HG02885 (cell line): ENCODE results near the gene ETFA.

Source experiments
- ATAC-seq: cut with Tn5 transposase; IDR thresholded peaks from one replicate; pipeline ENCODE4 v1.9.1; 2021; ENCODE audit warnings: mild to moderate bottlenecking; ENCODE audit not compliant: unreplicated experiment, poor library complexity

Gene ETFA

DNA sequence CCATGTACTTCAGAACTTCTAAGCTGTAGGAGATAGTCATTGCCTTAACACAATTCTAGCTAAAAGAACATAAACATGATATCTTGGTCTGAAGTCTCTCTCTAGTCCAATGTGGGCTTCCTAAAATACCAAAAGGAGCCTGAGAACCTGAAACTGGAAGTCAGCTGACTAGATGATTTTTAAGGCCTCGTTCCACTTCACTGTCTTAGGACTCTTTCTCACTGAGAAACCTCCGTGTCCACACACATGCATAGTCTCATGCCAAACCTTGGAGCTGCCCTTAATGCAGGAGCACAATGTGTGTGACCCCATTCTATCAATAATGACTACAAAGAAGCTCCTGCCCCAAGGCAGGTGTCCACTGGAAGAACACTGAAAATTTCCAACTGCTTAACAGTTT lies 87.7 kb downstream of the ETFA start:
- ATAC-seq, result no peak

DNA sequence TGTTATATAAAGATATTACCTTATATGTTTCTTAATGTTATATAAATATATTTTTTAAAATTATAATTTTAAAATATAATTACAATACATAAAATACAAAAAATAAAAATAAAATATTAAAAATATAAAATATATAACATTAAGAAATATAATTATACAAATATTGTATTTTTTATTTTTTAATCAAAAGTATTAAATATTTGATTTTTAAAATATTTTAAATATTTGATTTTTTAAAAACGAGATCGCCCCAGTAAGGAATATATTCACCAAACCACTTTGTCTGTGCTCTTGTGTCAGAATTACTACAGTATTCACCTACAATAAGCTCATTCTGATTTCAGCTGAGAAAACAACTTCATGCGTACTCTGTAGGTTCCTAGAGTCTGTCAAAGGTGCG lies 89.1 kb downstream of the ETFA start:
- ATAC-seq, result no peak

DNA sequence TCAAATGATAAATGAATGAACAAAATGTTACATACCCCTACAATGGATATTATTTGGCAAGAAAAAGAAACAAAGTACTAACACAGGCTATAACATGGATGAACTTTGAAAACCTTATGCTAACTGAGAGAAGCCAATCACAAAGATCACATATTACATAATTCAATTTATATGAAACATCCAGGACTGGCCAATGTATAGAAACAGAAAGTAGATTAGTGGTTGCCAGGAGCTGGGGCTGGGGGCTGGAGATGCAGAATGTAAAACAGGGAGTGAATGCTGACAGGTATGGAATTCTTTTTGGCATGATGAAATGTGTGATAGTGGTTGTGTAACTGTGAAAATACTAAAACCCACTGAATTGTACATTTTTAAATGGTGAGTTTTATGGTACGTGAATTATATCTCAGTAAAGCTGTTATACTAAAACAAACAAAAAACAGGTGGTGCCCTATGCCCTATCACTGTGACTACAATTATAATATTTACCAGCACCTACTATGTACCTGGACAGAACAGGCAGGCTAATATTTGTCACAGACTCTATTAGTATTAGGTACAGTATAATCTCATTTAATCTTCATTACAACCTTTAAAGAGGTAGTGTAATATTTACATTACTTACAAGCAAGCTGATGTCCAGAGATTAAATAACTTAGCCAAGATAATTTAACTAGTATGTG lies 90.0 kb downstream of the ETFA start:
- no peak for ATAC-seq

DNA sequence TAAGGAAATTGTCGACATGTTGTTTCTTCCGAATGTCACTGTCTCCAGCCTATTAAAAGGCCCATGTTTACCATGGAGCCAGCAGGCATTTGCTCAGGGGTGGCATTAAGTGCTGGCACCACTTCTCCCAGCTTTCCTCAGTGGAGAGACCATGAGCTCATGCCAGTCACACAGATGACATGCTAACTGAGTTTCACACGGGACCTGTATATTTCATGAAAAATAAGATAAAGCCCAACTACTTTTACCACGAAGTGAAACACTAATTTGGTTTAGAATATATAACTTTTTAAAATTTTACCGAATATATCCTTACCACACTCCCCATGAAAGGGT lies 93.4 kb downstream of the ETFA start:
- ATAC-seq, result no peak

- ATAC-seq, result no peak
Observed at GRCh38 chr15:76217029-76217881, 94.0 kb downstream of the ETFA start.

DNA sequence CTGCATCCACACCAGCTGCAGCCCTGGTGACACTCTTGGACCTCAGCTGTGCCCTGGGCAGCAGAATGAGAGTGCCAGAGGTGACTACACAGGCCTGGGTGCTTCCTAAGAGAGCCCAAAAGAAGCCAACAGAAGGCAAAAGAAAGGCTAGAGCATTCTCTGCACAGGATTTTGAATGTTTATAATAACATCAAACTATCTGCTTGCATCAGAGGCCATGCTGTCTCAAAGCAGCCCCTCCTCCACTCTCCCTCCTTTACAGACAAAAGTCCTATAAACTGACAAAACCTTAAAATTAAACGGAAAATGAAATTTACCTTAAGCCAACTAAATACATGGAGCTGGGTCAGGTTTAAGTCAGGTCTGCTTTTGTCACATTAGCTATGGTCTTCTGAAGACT lies 95.6 kb downstream of the ETFA start:
- no peak for ATAC-seq

- ATAC-seq, result no peak
Observed at GRCh38 chr15:76209942-76210341, 101.3 kb downstream of the ETFA start.

DNA sequence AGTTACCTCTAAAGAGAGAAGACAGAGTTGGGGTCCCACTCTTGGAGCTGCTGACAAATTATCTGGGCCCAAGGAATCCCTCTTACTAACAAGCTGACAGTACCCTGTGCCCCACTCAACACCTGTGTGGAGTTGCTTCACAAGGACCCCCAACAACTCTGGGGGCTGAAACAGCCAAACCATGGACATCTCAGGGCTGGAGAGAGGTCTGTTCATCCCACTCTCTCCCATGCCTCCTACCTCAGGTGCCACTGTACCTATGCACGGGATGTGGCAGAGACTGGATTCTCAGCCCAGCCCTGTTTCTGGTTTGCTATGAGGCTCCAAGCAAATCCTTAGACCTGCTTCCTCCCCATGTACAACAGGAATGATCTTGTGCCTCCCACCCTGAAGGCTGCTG lies 101.7 kb downstream of the ETFA start:
- no peak for ATAC-seq

- no peak for ATAC-seq
Observed at GRCh38 chr15:76208786-76209424, 102.4 kb downstream of the ETFA start.

DNA sequence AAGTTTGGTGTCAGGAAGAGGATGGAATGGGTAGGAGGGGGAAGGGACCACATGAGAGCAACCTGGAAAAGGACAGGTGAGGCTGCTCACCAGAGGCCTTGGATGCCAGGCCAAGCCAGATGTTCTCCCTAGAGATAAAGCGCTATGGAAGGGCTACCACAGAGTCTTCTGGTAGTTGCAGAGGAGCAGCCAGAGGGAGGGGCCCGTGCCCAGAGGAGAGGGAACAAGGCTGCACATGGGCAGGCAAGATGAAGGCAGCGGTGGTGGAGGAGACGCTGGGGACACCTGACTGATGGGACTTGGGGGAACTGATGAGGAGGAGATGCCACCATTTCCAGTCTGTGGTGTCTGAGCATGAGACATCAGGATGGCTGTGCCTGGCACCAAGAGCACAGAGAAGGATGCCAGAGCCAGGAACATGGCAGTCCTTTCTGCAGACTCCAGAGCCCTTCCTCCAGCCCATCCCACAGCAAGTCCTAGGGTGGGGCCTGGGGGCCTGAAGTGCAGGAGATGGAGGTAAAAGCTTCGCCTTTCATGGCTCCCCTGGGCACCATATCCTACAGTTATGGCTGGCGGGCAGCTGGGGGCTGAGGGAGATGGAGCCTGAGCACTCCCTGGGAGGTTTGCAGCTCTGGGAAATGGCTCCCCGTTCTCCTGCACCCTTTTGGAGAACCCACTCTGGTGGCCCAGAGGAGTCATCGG lies 103.0 kb downstream of the ETFA start:
- no peak for ATAC-seq

DNA sequence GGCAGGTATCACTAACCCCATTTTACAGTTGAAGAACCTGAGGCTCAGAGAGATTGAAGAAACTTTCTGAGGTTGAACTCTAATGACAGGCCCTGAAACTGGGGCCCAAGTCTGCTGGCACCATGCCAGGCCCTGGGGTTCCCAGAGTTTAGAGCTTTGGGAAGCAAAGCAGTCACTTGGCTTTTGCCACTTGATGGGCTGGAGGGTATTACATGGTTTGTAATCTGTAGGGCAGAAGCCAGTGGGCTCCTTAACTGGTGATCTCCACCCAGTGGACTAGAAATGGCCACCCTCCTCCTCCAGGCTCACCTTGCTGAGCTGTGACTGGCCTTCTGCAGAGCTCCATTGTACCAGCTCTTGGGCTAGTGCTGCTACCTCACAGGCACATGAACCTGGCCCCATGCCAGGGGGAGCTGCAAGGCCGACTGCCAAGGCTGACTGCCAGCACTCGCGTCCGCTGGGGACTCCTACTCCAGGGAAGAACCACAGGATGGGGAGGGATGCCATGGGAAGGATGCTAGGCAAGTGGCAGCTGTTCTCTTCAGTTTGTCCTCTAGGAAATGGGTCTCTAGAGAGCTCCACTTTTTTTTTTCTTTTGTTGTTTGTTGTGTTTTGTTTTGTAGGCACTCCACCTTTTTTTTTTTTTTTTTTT lies 104.8 kb downstream of the ETFA start:
- ATAC-seq, result no peak

DNA sequence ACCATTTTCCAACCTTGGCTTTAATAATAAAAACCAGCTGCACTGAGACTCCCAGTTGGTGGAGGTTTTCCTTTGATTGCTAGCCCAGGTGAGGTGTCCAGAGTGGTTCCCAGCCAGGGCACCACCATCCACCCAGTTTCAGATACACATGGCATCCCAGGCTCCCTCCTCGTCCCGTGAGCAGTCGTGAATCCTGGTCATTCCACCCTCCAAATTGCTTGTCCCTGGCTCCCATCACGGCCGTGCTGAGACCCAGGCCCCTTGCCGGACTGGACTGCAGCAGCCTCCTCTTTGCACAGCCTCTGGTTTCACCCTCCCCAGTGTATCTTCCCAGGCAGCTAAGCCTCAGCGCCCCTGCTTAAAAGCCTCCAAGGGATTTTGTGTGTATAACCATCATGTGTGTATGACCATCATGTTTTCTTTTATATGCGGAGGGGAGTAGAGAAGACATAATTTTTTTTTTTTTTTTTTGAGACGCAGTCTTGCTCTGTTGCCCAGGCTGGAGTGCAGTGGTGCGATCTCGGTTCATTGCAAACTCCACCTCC lies 106.3 kb downstream of the ETFA start:
- ATAC-seq, result no peak

GRCh38 chr15:76204109-76204845 lies 107.0 kb downstream of the ETFA start:
- ATAC-seq, result no peak

- no peak for ATAC-seq
Observed at GRCh38 chr15:76203346-76204108, 107.7 kb downstream of the ETFA start.

GRCh38 chr15:76201536-76202255 lies 109.6 kb downstream of the ETFA start:
- ATAC-seq, result no peak

GRCh38 chr15:76200641-76201105 lies 110.6 kb downstream of the ETFA start:
- no peak for ATAC-seq

DNA sequence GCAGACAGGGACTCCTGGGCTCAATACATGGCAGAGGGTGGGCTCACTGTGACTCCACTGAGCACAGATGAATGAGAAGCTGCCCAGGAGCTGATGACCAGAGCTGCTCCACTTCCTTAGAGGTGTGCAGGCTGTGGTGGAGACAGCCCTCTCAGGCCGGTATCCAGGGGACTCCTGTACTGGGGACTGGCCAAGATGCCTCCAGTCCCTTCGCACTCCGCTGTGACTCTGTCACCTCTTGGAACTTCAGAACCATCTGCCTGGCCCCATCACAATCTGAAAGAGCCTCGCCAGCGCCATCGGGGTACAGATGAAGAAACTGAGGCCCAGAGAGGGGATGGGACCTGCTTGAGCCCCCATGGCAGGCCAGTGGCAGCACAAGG lies 111.2 kb downstream of the ETFA start:
- ATAC-seq, result no peak
